Mucosa of descending colon (tissue), 3 donors: Measurements from ENCODE around the gene TLR2. TPM values are rescaled to one million over a fixed set of nuclear protein-coding genes. Genes with fewer than 3 reads are reported as not detected.

Experiments
- ATAC-seq: fragments of 200-7000 bp; cut with Tn5 transposase; one replicate; pipeline ENCODE4 v1.9.1; 2020; ENCODE audit warnings: mild to moderate bottlenecking, moderate library complexity
- DNase-seq, 3 donors: peaks; one replicate each; pipeline ENCODE4 v3.0.0-alpha.2; 2020
- H3K36me3 ChIP-seq: fragments of 200-600 bp; one replicate; pipeline ENCODE4 v1.8.0; 2021; ENCODE audit warnings: low read depth, mild to moderate bottlenecking
- H3K4me1 ChIP-seq: fragments of 200-600 bp; one replicate; pipeline ENCODE4 v1.8.0; 2021; ENCODE audit warnings: low read depth, mild to moderate bottlenecking
- H3K4me3 ChIP-seq: fragments of 200-600 bp; one replicate; pipeline ENCODE4 v1.8.0; 2021; ENCODE audit warnings: mild to moderate bottlenecking
- H3K9me3 ChIP-seq: fragments of 200-600 bp; one replicate; pipeline ENCODE4 v1.8.0; 2021; ENCODE audit warnings: mild to moderate bottlenecking
- CTCF ChIP-seq: fragments of 200-600 bp; IDR thresholded peaks from one replicate; pipeline ENCODE4 v1.8.0; 2022; ENCODE audit warnings: antibody characterized with exemption, mild to moderate bottlenecking
- intact Hi-C, 2 donors: fragments of 100-400 bp; cut with DNase I in 1 of 2; cut with micrococcal nuclease in 1 of 2; formaldehyde crosslinking; loops; one replicate each; pipeline versions ENCODE4 v1.11.0 to v1.11.1; 2022; cut with DNase I, micrococcal nuclease
- total RNA-seq, 3 donors: library from RNA; stranded (reverse); fragmentation: NEBNext Ultra II Directional in 2 of 3; extraction: Animal tissue kit (Norgen Biotek cat#: 25700) in 2 of 3; gene quantifications; one replicate each; pipeline versions ENCODE4 v1.2.1 to v1.2.4, GENCODE V29; 2021 to 2023
- donor health status: DM: no; HTN: no; CAD: no; lungs with moderate emphysema.
- donor health status: DM: no; HTN: no; CAD: no.
- donor health status: DM: no; HTN: yes; CAD: no.

Gene TLR2
- total RNA-seq, 3 donors from 2014 or later, result 2.0 to 12.9 (median 7.7) TPM

- no peak for ATAC-seq
- Histone ChIP-seq H3K4me3 (no peak overlapping the region), H3K36me3 (no peaks in the 10 kb centered on the region), H3K9me3 (no peaks in the 10 kb centered on the region), H3K4me1 (peaks cover 8% of the 10 kb centered on the region)
- TF ChIP-seq CTCF, result no peak
- intact Hi-C loops, result no loop called here
- DNase-seq, result no peak
Observed at GRCh38 chr4:153679486-153679885, 4.6 kb upstream of the TLR2 start.

- H3K4me3 ChIP-seq, result peak overlapping the region; percentile 13
- TF ChIP-seq CTCF, result no peak
- H3K36me3 ChIP-seq, result no peaks in the 10 kb centered on the region
- intact Hi-C loops, result no loop called here
- peaks cover 14% of the 10 kb centered on the region for H3K4me1 ChIP-seq
- DNase-seq (no peak), ATAC-seq (peak; percentile 7)
- peaks cover 10% of the 10 kb centered on the region for H3K9me3 ChIP-seq
Observed at GRCh38 chr4:153683763-153684181, 308 bp upstream of the TLR2 start.

- no peaks in the 10 kb centered on the region for H3K36me3 ChIP-seq
- intact Hi-C loops, result no loop called here
- no peak for TF ChIP-seq CTCF
- ATAC-seq (peak; percentile 53), DNase-seq (peak in 1 of 3 donors; percentile 51)
- H3K4me3 ChIP-seq, result no peak overlapping the region
- peaks cover 20% of the 10 kb centered on the region for H3K9me3 ChIP-seq
- H3K4me1 ChIP-seq, result peaks cover 14% of the 10 kb centered on the region
Observed at GRCh38 chr4:153684971-153685371, 891 bp downstream of the TLR2 start.

GRCh38 chr4:153704522-153704921, 20.4 kb downstream of the TLR2 start:
- TF ChIP-seq CTCF, result no peak
- Histone ChIP-seq H3K4me3 (no peak overlapping the region), H3K9me3 (no peaks in the 10 kb centered on the region), H3K36me3 (no peaks in the 10 kb centered on the region), H3K4me1 (no peaks in the 10 kb centered on the region)
- no peak for DNase-seq
- intact Hi-C loops, result no loop called here
- ATAC-seq, result no peak

- DNase-seq (no peak), ATAC-seq (no peak)
- no peak for TF ChIP-seq CTCF
- no peaks in the 10 kb centered on the region for H3K36me3 ChIP-seq
- intact Hi-C loops, result no loop called here
- H3K4me3 ChIP-seq, result no peak overlapping the region
- no peaks in the 10 kb centered on the region for H3K4me1 ChIP-seq
- no peaks in the 10 kb centered on the region for H3K9me3 ChIP-seq
Observed at GRCh38 chr4:153705743-153706468, 21.8 kb downstream of the TLR2 start.

GRCh38 chr4:153706519-153706918, 22.4 kb downstream of the TLR2 start:
- ATAC-seq, result no peak
- TF ChIP-seq CTCF, result no peak

More at GRCh38 chr4:153706519-153706918, 22.4 kb downstream of the TLR2 start:
- Histone ChIP-seq H3K4me3 (no peak overlapping the region), H3K4me1 (no peaks in the 10 kb centered on the region), H3K36me3 (no peaks in the 10 kb centered on the region), H3K9me3 (no peaks in the 10 kb centered on the region)
- intact Hi-C loops, result no loop called here
- DNase-seq, result no peak
